Gastroesophageal sphincter (tissue), 4 donors: ENCODE measurements around the gene VPS25. TPM values are rescaled to one million over a fixed set of nuclear protein-coding genes. Genes with fewer than 3 reads are reported as not detected.

Experiments used
- ATAC-seq: fragments of 150-250 bp; one replicate; pipeline ENCODE4 v1.9.1; 2016; ENCODE audit warnings: mild to moderate bottlenecking, moderate library complexity
- H3K27ac ChIP-seq, 4 donors: fragments of 200-600 bp; sonication (generic) in 3 of 4; 1 replicate in 3 of 4; 2 replicates in 1 of 4; pipeline ENCODE4 v1.5.1; 2016 to 2019
- H3K27me3 ChIP-seq: fragments of 200-600 bp; sonication (generic); one replicate; pipeline ENCODE4 v1.5.1; 2019
- H3K36me3 ChIP-seq, 2 donors: fragments of 200-600 bp; sonication (generic); one replicate each; pipeline ENCODE4 v1.5.1; 2019; ENCODE audit warnings: control low read depth in 1 of 2
- H3K4me1 ChIP-seq, 3 donors: fragments of 200-600 bp; sonication (generic); 1 replicate in 2 of 3; 2 replicates in 1 of 3; pipeline ENCODE4 v1.5.1; 2016 to 2019; ENCODE audit warnings: control low read depth in 2 of 3
- H3K4me3 ChIP-seq, 2 donors: fragments of 200-600 bp; sonication (generic); one replicate each; pipeline ENCODE4 v1.5.1; 2019; ENCODE audit warnings: mild to moderate bottlenecking in 1 of 2, moderate library complexity in 1 of 2
- H3K9me3 ChIP-seq, 3 donors: fragments of 200-600 bp; sonication (generic); one replicate each; pipeline ENCODE4 v1.5.1; 2017 to 2019; ENCODE audit warnings: control low read depth in 2 of 3
- EP300 ChIP-seq: sonication (generic); formaldehyde crosslinking; IDR thresholded peaks from one replicate; pipeline ENCODE4 v1.6.1; 2017; ENCODE audit warnings: antibody characterized with exemption, mild to moderate bottlenecking
- POLR2A ChIP-seq, 2 donors: fragments of 450-650 bp; IDR thresholded peaks; one replicate each; pipeline ENCODE4 v1.6.1; 2017; ENCODE audit warnings: antibody characterized with exemption in 2 of 2, mild to moderate bottlenecking in 2 of 2, moderate library complexity in 1 of 2
- POLR2AphosphoS5 ChIP-seq: sonication (generic); formaldehyde crosslinking; IDR thresholded peaks from one replicate; pipeline ENCODE4 v1.6.1; 2017; ENCODE audit warnings: antibody characterized with exemption
- WGBS, 2 donors: methylation state at CpG; one replicate each; pipeline ENCODE4 v1.1.5; 2018; ENCODE audit warnings: low coverage in 1 of 2; 5-methylcytosine and 5-hydroxymethylcytosine counted together
- total RNA-seq, 4 donors: library from RNA; depleted of rRNA; stranded (reverse); fragments of >200 nt; gene quantifications; one replicate each; pipeline ENCODE4 v1.1.0, GENCODE V29; 2016
- TF ChIP-seq, protein P1 (sequence below), 4 experiments: fragments of 200-600 bp in 2 of 4; fragments of 450-650 bp in 2 of 4; sonication (generic) in 1 of 4; IDR thresholded peaks; one replicate each; pipeline ENCODE4 v1.5.1; 2017 to 2019; ENCODE audit warnings: antibody characterized with exemption in 4 of 4, mild to moderate bottlenecking in 2 of 4, moderate library complexity in 2 of 4

The VPS25 gene
- total RNA-seq, 4 donors from 2014 or later: 43.1 to 64.0 (median 44.8) TPM

DNA sequence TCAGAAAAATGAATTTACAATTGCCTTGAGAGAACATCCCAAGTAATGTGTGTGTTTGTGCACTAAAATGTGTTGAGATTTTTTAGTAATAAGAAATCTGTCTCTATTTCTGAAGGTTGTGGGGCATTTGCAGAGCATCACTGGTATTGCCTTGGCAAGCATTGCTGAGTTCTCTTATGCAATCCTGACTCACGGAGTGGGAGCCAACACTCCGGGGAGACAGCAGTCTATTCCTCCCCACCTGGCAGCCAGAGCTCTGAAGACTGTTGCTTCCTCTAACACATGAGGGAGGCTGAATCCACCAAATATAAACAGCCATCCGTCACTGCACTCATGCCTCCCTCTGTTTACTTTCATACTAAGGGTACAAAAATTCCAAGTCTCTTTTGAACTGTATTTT lies 36.0 kb downstream of the VPS25 start:
- peak; percentile 96 for ATAC-seq
- H3K4me1 ChIP-seq: peaks cover 4 to 47% (median 5%) of the 10 kb centered on the region in 3 donors
- 0 to 9% methylated on average over 1 to 3 of the region's 3 CpGs for WGBS, 2 donors
- H3K36me3 ChIP-seq: peaks cover 0 to 39% of the 10 kb centered on the region in 2 donors
- H3K9me3 ChIP-seq: no peaks in the 10 kb centered on the region
- TF ChIP-seq POLR2AphosphoS5 (peak; percentile 82), POLR2A (IDR thresholded peaks at IDR 0.05) (no peak)
- TF ChIP-seq, protein P1, sequence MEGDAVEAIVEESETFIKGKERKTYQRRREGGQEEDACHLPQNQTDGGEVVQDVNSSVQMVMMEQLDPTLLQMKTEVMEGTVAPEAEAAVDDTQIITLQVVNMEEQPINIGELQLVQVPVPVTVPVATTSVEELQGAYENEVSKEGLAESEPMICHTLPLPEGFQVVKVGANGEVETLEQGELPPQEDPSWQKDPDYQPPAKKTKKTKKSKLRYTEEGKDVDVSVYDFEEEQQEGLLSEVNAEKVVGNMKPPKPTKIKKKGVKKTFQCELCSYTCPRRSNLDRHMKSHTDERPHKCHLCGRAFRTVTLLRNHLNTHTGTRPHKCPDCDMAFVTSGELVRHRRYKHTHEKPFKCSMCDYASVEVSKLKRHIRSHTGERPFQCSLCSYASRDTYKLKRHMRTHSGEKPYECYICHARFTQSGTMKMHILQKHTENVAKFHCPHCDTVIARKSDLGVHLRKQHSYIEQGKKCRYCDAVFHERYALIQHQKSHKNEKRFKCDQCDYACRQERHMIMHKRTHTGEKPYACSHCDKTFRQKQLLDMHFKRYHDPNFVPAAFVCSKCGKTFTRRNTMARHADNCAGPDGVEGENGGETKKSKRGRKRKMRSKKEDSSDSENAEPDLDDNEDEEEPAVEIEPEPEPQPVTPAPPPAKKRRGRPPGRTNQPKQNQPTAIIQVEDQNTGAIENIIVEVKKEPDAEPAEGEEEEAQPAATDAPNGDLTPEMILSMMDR (IDR thresholded peaks at IDR 0.05): no peak
- peak overlapping the region; percentile 58 to 78 (median 71) for H3K27ac ChIP-seq
- H3K27me3 ChIP-seq: no peaks in the 10 kb centered on the region
- H3K4me3 ChIP-seq: no peak overlapping the region

DNA sequence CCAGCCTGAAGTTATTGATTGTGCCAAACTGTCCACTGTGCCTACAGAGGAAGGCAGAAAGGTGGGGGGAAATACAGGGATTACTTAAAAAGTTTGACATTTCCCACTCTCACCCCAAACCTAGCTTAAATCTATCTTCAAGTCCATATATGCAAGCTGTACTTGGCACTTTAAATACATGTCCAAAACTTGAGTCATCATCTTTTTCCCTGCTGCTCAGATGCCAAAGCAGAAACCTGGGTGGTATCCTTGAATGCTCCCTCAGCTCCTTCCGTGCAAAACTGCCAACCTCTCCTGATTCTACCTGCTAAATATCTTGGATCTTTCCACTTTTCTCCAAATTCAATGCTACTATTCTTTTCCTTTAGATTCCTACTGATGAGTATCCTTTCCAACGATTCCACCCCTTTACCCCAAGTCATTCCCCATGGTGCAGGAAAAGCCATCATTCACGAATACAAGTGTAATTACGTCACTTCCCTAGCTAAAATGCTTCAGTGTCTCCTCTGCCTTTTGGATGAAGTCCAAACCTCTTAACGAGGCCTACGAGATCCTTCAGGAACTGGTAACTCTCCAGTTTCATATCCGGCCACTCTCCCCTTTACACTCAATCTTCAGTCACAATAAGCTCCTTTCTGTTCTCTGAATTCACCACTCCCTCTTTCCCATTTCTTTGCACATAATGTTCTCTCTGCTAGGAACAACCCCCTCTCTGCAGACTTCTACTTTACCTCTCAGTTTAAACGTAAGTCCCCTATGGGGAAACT lies 41.6 kb downstream of the VPS25 start:
- peak; percentile 36 for TF ChIP-seq POLR2AphosphoS5
- TF ChIP-seq EP300: no peak
- H3K4me1 ChIP-seq: peaks cover 9 to 26% (median 12%) of the 10 kb centered on the region in 3 donors
- no peaks in the 10 kb centered on the region for H3K27me3 ChIP-seq
- peak; percentile 48 for ATAC-seq
- peaks cover 0 to 94% of the 10 kb centered on the region in 2 donors for H3K36me3 ChIP-seq
- WGBS, 2 donors: 32 to 34% methylated on average over 7 to 8 of the region's 8 CpGs
- H3K4me3 ChIP-seq: no peak overlapping the region
- no peaks in the 10 kb centered on the region for H3K9me3 ChIP-seq
- peak overlapping the region; percentile 49 to 76 (median 56) for H3K27ac ChIP-seq

DNA sequence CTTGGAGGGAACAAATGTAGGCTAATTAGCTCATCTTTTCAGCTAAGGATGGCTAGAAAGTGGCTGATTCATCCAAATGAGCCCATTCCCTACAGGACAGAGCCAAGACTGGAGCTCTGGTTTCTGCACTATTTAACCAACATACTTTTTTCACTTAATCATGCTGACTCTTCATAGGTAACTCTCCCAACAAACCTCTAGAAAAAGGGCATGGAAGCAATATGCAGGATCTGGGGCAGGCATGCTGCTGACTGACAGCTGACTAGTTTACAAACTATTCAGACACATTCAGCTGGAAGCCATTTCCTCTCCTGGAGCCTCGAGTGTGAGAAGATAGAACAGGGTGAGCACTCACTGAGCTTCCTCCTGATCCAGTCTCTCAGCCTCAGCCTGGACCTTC lies 44.6 kb downstream of the VPS25 start:
- Histone ChIP-seq H3K36me3 (peaks cover 0 to 97% of the 10 kb centered on the region in 2 donors), H3K4me1 (peaks cover 9 to 35% (median 18%) of the 10 kb centered on the region in 3 donors), H3K27me3 (no peaks in the 10 kb centered on the region), H3K27ac (no peak overlapping the region), H3K4me3 (no peak overlapping the region), H3K9me3 (no peaks in the 10 kb centered on the region)
- no peak for ATAC-seq
- 27 to 33% methylated on average over 1 of the region's 1 CpG for WGBS, 2 donors
- no peak for TF ChIP-seq EP300
- TF ChIP-seq POLR2AphosphoS5: no peak
- TF ChIP-seq POLR2A (IDR thresholded peaks at IDR 0.05): no peak
- TF ChIP-seq, protein P1 (IDR thresholded peaks at IDR 0.05): no peak

DNA sequence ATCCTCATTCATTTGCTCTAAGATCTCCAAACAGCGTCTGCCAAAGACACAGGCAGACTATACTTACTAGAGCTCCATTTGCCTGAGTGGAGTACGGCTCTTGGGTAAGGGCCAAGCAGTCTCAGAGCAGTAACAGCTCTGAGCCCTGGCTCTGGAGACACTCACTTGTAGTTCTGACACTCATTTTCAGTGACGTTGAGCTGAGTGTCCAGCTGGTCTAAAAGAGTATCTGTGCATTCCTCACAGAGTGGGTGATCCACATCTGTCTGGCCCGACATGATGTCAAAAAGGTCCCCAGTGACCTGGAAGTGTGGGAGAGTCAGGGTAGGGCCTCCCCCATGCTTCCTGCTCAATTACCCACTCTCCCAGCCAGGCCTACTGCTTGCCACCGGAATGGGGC lies 45.1 kb downstream of the VPS25 start:
- no peaks in the 10 kb centered on the region for H3K27me3 ChIP-seq
- WGBS, 2 donors: 35 to 67% methylated on average over 2 to 3 of the region's 5 CpGs
- ATAC-seq: no peak
- no peak for TF ChIP-seq POLR2A (IDR thresholded peaks at IDR 0.05)
- no peak for TF ChIP-seq POLR2AphosphoS5
- TF ChIP-seq, protein P1 (IDR thresholded peaks at IDR 0.05): no peak
- H3K27ac ChIP-seq: no peak overlapping the region
- H3K9me3 ChIP-seq: no peaks in the 10 kb centered on the region
- H3K4me3 ChIP-seq: no peak overlapping the region
- H3K36me3 ChIP-seq: peaks cover 0 to 92% of the 10 kb centered on the region in 2 donors
- peaks cover 9 to 40% (median 23%) of the 10 kb centered on the region in 3 donors for H3K4me1 ChIP-seq

- H3K9me3 ChIP-seq: no peaks in the 10 kb centered on the region
- H3K27me3 ChIP-seq: no peaks in the 10 kb centered on the region
- H3K4me1 ChIP-seq: peaks cover 6 to 36% (median 17%) of the 10 kb centered on the region in 3 donors
- H3K4me3 ChIP-seq: no peak overlapping the region
- H3K36me3 ChIP-seq: peaks cover 0 to 75% of the 10 kb centered on the region in 2 donors
- TF ChIP-seq EP300: no peak
- TF ChIP-seq, protein P1 (IDR thresholded peaks at IDR 0.05): peak in 3 of 4 experiments; percentile 26 to 55 (median 44)
- TF ChIP-seq POLR2AphosphoS5: no peak
- TF ChIP-seq POLR2A (IDR thresholded peaks at IDR 0.05): no peak
- no peak overlapping the region for H3K27ac ChIP-seq
- no peak for ATAC-seq
- 0 to 18% methylated on average over 1 to 2 of the region's 2 CpGs for WGBS, 2 donors
These were observed 46.8 kb downstream of the VPS25 start for GRCh38 chr17:42819939-42820535.
